NB4 (cell line): ENCODE results near the gene WDR31.
A peak's percentile ranks its signal among the peaks of the same experiment; 100 is the strongest.
"Not testable (repeated sequence)": the region's sequence is repeated elsewhere in the genome, so short reads cannot be mapped to it uniquely, and the experiment has no call there.

Experiments
- DNase-seq: peaks from one replicate; pipeline ENCODE4 v3.0.0; 2010; ENCODE audit warnings: low read depth
- H3K4me3 ChIP-seq: one replicate; pipeline ENCODE4 v1.5.1; 2011; ENCODE audit warnings: mild to moderate bottlenecking, low read depth, low read length, moderate library complexity
- MYC ChIP-seq: IDR thresholded peaks from 2 replicates; pipeline ENCODE4 v1.6.1; 2011; ENCODE audit warnings: low read depth, low read length
- POLR2A ChIP-seq: IDR thresholded peaks from 2 replicates; pipeline ENCODE4 v1.6.1; 2011; ENCODE audit warnings: mild to moderate bottlenecking; ENCODE audit not compliant: insufficient read length; ENCODE audit errors: extremely low read depth
- TF ChIP-seq, protein P1 (sequence below): IDR thresholded peaks from 2 replicates; pipeline ENCODE4 v1.6.1; 2011; ENCODE audit warnings: low read depth, low read length
- TF ChIP-seq, protein P2 (sequence below): IDR thresholded peaks from one replicate; pipeline ENCODE4 v1.5.1; 2012; ENCODE audit warnings: low read depth, low read length

The WDR31 gene

GRCh38 chr9:113340011-113340699 is at the start of gene WDR31:
Gene WDR31, minus strand, starts transcription at chr9:113340275. Its CDS starts 8,253 bp downstream, at chr9:113332022.
- TF ChIP-seq, protein P1, sequence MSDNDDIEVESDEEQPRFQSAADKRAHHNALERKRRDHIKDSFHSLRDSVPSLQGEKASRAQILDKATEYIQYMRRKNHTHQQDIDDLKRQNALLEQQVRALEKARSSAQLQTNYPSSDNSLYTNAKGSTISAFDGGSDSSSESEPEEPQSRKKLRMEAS: peak; percentile 83
- peak; percentile 71 for TF ChIP-seq POLR2A
- TF ChIP-seq, protein P2, sequence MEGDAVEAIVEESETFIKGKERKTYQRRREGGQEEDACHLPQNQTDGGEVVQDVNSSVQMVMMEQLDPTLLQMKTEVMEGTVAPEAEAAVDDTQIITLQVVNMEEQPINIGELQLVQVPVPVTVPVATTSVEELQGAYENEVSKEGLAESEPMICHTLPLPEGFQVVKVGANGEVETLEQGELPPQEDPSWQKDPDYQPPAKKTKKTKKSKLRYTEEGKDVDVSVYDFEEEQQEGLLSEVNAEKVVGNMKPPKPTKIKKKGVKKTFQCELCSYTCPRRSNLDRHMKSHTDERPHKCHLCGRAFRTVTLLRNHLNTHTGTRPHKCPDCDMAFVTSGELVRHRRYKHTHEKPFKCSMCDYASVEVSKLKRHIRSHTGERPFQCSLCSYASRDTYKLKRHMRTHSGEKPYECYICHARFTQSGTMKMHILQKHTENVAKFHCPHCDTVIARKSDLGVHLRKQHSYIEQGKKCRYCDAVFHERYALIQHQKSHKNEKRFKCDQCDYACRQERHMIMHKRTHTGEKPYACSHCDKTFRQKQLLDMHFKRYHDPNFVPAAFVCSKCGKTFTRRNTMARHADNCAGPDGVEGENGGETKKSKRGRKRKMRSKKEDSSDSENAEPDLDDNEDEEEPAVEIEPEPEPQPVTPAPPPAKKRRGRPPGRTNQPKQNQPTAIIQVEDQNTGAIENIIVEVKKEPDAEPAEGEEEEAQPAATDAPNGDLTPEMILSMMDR: no peak
- TF ChIP-seq MYC: peak; percentile 96
- DNase-seq: peak; percentile 91
- H3K4me3 ChIP-seq: peak within 1 kb of the TSS; percentile 79

DNA sequence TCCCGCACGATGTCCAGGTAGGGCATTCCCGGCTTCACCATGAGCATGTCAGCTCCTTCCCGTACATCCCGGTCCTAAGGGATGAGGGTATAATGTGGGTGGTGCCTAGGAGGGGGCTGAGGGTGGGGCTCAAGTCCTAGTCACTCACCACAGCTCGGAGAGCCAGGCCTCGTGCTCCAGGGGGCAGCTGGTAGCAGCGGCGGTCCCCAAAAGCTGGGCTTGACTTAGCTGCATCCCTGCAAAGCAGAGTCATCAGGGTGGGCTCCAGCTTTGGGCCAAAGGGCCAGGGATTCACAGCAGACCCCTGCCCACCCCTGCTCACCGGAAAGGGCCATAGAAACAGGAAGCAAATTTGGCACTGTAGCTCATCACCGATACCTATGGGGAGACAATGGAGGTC is 49.4 kb upstream of the WDR31 start:
- TF ChIP-seq, protein P1: no peak
- DNase-seq: no peak
- no peak overlapping the region for H3K4me3 ChIP-seq

DNA sequence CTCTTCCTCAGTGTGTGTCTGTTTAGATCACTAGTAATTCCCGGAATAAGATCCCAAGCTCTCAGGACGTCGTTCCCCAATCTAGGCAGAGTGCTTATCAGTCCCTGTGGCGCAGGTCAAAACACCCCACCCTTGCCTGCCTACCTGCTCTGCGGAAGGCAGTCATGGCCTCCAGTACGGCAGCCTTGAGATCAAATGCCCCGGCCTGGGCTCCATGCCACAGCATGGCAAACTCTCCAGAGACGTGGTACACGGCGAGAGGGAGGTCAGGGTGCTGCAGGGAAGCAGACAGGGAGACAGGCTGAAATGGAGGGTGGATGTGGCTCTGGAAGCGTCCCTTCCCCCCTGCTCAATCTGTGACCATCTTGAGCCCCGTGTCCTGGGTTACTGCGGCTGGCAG is 48.8 kb upstream of the WDR31 start:
- no peak overlapping the region for H3K4me3 ChIP-seq
- DNase-seq: no peak
- TF ChIP-seq, protein P1: no peak
- TF ChIP-seq MYC (no peak), POLR2A (no peak)
- TF ChIP-seq, protein P2: no peak

DNA sequence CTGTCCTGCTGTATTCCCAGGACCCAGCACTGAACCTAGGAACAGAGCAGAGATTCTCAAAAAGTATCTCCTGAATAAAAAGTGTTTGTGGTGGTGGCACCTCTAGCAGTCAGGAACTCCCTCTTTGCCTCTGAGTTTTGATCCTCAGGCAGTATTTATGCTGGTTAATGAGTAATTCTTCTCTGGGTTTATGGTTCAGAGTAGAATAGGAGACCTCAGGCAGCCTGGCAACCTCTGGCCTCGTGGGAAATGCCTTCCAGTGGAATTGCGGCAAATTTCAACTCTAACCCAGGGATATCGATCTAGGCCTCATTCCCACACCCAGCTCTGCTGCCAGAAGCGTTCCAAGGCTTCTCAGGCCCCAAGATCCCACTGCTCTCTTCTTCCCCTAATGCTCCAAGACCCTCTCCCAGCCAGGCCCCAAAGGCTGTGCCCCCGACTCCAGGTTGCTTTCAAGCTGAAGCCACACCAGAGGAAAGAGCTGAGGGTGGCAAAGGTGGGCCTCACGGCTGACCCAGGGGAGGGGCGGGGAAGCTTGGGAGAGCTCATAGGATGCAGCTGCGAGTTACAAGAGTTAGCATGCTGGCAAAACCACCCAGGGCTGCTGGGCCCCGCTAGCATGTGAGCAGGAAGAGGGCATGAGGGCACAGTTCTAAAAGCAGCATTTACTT is 47.6 kb upstream of the WDR31 start:
- H3K4me3 ChIP-seq: no peak overlapping the region
- TF ChIP-seq, protein P2: no peak
- TF ChIP-seq MYC: no peak
- TF ChIP-seq, protein P1: no peak
- TF ChIP-seq POLR2A: no peak
- DNase-seq: no peak

DNA sequence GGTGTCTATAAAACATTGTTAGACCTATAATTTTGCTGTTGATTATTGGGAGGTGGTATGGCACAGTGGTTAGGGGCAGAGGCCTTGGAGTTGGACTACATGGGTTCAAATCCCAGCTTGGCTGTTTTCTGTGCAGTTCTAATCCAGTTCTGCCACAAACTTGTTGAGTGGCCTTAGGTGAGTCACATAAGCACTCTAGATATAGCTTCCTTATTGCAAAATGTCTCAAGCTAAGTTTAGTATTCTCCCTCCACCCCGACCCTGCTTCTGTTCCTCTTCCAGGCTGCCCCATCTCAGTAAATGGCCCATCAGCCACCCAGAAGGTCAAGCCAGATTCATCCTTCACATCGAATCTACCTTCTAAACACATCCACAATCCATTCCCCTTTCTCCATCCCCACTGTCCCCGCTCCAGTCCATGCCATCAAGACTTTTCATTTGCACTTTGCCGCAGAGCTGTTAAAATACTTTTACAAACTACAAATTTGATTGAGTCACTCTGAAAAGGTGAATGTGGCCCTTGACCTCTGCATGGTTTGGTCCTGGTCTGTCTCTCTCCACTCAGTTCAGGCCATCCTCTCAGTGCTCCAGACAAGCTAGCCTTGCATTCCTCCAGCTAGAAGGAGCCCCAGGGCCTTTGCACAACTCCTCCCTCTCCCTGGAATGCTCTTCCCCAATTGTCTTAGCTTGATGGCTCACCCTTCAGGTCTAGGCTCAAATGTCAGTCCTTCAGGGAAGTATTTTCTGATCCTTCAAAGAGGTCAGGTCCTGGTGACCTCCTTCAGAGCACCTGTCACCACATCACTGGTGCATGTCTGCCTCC is 46.7 kb upstream of the WDR31 start:
- no peak for TF ChIP-seq MYC
- H3K4me3 ChIP-seq: no peak overlapping the region
- peak; percentile 60 for DNase-seq

DNA sequence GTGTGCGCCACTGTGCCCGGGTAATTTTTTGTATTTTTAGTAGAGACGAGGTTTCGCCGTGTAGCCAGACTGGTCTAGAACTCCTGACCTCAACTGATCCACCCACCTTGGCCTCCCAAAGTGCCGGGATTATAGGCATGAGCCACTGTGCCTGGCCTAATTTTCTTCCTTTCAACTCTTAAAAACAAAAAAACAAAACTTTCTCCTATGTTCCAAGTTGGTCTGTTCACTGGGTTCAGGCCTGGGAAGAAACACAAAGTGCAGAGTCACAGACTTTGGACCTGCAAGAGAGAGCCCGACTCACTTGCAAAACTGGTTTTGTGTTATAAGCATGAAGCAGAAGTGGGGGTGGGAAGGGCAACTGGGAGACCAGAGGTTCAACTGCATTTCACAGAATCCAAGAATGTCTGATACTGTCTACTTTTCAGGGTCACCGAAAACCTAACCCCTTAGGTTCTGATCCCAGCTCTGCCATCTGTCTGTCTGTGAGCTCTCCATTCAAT is 41.9 kb upstream of the WDR31 start:
- H3K4me3 ChIP-seq: no peak overlapping the region
- DNase-seq: no peak
- TF ChIP-seq MYC (no peak), POLR2A (no peak)
- TF ChIP-seq, protein P1: no peak
- TF ChIP-seq, protein P2: no peak

GRCh38 chr9:113381441-113381840 is 41.4 kb upstream of the WDR31 start:
- DNase-seq, H3K4me3 ChIP-seq: not testable (repeated sequence)
